AG10803 (cell line): ENCODE data around the gene KLHL36.
A peak's percentile ranks its signal among the peaks of the same experiment; 100 is the strongest.
"Not testable (repeated sequence)": the region's sequence is repeated elsewhere in the genome, so short reads cannot be mapped to it uniquely, and the experiment has no call there.

Experiments
- DNase-seq: peaks from one replicate; pipeline ENCODE4 v3.0.0; 2010; ENCODE audit warnings: low read depth
- H3K4me3 ChIP-seq: 2 replicates; pipeline ENCODE4 v1.5.1; 2011; ENCODE audit warnings: mild to moderate bottlenecking, low read length, control low read depth
- TF ChIP-seq, protein P1 (sequence below): conservative IDR thresholded peaks from 2 replicates; pipeline ENCODE4 v1.5.1; 2011; ENCODE audit warnings: mild to moderate bottlenecking, low read length, control low read depth, inconsistent platforms

KLHL36 gene

DNA sequence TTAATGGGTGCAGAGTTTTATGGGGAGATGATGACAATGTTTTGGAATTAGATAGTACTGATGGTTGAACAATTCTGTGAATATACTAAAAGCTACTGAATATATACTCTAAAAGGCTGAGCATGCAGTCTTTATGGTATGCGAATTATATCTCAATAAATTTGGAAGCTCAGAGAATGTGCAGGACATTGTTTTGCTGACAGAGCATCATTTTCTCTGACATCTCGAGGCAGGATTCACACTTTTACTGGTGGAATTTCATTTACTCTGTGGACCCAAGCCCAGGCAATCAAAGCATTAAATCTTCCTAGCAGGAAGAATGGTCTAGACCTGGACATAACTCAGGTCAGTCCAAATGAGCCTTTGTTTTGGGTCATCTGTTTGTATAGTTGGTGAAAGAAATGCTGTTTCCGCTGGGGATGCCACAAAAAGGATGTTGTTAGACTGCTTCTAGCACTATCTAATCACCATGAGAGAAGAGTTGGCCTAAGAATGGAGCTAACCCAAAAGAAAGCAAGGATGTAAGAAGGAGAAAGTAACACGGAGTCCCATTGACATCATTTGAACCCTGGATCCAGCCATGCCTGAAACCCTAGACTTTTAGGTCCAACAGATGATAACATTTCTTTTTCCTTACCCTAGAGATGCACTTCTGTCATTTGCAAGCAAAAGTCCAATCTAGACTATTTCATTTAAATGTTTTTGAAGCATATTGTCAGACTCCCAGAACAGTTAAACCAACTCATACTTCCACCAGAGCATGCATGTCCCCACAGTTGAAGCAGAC is 32.7 kb downstream of the KLHL36 start:
- TF ChIP-seq, protein P1, sequence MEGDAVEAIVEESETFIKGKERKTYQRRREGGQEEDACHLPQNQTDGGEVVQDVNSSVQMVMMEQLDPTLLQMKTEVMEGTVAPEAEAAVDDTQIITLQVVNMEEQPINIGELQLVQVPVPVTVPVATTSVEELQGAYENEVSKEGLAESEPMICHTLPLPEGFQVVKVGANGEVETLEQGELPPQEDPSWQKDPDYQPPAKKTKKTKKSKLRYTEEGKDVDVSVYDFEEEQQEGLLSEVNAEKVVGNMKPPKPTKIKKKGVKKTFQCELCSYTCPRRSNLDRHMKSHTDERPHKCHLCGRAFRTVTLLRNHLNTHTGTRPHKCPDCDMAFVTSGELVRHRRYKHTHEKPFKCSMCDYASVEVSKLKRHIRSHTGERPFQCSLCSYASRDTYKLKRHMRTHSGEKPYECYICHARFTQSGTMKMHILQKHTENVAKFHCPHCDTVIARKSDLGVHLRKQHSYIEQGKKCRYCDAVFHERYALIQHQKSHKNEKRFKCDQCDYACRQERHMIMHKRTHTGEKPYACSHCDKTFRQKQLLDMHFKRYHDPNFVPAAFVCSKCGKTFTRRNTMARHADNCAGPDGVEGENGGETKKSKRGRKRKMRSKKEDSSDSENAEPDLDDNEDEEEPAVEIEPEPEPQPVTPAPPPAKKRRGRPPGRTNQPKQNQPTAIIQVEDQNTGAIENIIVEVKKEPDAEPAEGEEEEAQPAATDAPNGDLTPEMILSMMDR: no peak
- no peak for DNase-seq
- no peak overlapping the region for H3K4me3 ChIP-seq

- H3K4me3 ChIP-seq: no peak overlapping the region
- TF ChIP-seq, protein P1: no peak
- DNase-seq: no peak
Observed at GRCh38 chr16:84683691-84684591, 35.6 kb downstream of the KLHL36 start.

GRCh38 chr16:84684592-84684965 is 36.3 kb downstream of the KLHL36 start:
- TF ChIP-seq, protein P1: no peak
- no peak overlapping the region for H3K4me3 ChIP-seq
- no peak for DNase-seq

DNA sequence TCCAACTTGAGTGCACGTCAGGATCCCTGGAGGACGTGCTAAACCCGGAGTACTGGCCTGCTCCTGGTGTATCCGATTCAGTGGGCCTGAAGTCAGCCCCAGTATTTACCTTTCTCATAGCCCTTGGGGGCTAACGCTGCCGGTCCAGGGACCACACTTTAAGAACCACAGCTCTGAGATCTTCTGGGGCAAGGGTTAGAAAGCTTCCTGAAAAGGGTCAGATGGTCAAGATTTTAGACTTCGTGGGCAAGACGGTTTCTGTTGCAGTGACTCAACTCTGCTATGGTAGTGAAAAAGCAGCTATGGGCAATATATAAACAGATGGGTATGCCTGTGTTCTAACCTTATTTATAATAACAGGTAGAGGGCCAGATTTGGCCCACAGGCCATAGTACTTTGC is 36.9 kb downstream of the KLHL36 start:
- H3K4me3 ChIP-seq: no peak overlapping the region
- TF ChIP-seq, protein P1: no peak
- no peak for DNase-seq

DNA sequence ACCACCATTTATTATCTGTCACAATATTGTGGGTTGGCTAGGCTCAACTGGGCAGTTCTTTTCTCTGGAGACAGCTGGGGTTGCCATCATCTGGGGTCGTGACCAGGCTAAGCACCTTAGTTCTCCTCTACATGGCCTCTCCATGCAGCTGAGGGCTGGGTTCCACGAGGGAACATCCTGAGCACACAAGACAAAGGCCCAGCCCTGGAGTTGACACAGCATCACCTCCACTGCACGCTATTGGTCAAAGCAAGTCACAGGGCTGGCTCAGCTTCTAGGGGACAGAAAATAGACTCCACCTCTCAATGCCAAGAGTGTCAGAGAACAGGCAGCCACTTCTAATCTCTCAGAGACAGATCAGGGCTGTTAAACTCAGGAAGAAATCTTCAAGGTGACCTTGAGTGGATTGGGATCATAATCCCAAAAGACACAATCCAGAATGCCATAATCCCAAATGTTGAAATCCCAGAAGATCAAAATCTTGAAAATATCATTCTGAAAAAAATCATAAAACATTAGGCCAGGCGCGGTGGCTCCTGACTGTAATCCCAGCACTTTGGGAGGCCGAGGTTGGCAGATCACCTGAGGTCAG is 38.5 kb downstream of the KLHL36 start:
- H3K4me3 ChIP-seq: no peak overlapping the region
- DNase-seq: no peak
- TF ChIP-seq, protein P1: no peak

- DNase-seq: peak; percentile 94
- H3K4me3 ChIP-seq: no peak overlapping the region
- TF ChIP-seq, protein P1: no peak
Observed at GRCh38 chr16:84687715-84688114, 39.4 kb downstream of the KLHL36 start.

GRCh38 chr16:84688163-84688562 is 39.9 kb downstream of the KLHL36 start:
- H3K4me3 ChIP-seq, DNase-seq: not testable (repeated sequence)
